M059J (cell line): Measurements from ENCODE around the gene SUPT16H. TPM values are rescaled to one million over a fixed set of nuclear protein-coding genes. Genes with fewer than 3 reads are reported as not detected.
"Not testable (repeated sequence)": the region's sequence is repeated elsewhere in the genome, so short reads cannot be mapped to it uniquely, and the experiment has no call there.

ENCODE experiments used
- DNase-seq: peaks from one replicate; pipeline ENCODE4 v3.0.0-alpha.2; 2012; ENCODE audit warnings: low read depth
- total RNA-seq: library from RNA; depleted of rRNA; stranded (reverse); fragments of >200 nt; shearing (Covaris generic); gene quantifications from 2 replicates; pipeline ENCODE4 v1.2.3, GENCODE V29; 2014; rRNA removed

Gene SUPT16H
- total RNA-seq: 76.9 and 115 TPM in 2 replicates

DNA sequence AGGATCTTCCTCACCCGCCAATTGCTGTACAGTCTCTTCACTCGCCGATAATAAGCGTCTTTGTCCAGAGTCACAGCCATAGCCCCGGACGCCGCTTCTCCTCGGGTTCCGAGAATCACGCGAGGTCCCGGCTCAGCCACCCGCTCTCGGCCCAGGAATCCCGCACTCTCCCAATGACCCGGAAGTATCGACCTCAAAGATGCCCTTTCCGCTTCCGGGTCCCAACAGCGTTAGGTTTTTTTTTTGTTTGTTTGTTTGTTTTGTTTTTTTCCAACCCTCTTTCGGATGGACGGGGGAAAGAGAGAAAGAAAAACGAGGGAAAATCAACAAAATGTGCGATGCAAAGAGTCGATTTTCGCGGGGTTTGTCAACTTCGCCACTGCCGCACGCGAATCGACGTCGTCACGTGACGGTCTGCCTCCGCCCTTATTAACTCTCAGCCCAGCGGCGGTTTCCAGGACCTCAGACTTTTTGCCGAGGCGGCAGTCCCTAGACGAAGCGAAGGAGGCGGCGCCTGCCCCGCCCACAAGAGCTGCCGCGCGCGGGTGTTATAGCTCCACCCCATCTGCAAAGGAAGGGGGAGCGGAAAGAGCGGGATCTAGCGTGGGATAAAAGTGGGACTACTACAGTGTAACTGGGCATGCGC, at the start of gene SUPT16H:
Gene SUPT16H (minus strand): TSS at position 172 of the 646 bp plus-strand sequence. CDS start 92 bp downstream, at position 80.
- peak; percentile 96 for DNase-seq

DNA sequence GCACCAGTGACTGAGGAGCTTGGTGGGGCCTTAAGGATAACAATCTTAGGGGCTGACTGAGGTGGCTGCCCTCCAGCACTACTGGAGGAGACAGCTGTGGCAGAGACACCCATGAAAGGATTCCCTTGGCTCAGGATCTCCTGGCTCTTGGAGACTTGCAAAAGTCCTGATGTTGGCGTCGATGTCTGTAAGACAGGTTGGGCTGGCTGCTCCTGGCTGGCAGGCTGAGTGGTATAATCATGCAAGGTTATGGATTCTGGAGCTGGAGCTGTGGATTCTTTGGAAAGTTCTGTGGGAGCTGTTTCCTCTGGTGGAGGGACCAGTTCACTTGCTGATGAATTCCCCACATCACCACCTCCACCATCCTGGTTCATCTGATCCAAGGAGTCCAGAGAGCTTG, 47.3 kb upstream of the SUPT16H start:
- no peak for DNase-seq

DNA sequence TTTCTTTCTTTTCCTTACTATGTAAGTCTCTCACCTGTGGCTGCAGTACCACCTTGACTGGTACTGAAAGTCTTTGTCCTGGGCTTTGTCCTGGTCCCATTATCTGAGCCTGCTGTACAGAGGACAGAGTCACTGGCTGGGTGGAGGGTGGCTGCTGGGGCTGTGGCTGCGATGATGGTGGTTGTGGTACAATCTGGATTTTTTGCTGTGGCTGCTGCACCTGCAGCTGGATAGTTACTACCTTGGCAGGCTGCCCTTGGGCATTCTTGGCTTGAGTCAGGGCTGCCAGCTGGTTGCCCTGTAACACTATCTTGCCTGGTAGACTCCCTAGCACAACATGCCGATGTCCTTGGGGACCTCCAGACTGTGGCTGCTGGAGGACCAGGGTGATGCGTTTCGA, 45.1 kb upstream of the SUPT16H start:
- DNase-seq: peak; percentile 13

DNA sequence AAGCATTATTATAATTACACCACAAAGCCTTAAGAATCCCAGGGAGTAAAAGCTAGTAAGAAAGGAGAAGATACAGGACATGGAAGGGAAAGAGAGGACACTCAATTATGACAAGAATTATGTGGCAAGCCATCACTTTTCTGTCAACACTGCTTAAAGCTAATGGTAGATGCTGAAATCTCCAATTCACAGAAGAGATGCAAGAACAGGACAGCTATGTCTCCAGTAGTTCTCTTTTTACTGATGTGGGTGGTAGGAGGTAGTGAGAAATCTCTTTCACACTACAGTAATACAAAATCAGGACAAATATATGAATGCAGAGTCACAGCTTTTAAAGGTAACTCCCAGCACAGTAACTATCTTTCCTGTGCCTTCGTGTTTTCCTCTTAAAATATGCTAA, 42.9 kb upstream of the SUPT16H start:
- DNase-seq: no peak

DNA sequence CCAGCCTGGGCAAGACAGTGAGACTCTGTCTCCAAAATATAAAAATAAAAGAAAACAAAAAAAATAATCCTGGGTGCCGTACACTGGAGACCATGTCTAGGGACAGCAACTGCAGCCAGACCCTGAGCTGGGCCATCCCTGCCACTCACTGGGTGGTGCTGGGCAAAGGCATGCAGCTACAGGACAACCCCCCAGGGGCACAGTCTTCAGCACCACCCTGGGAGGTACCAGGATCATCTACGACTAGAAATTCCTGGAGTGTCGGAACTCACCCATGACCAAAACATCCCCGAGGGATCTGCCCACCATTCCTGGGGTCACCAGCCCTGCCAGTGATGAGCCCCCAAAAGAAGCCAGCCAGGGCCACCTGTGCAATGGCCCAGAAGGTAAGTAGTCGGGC, 35.7 kb upstream of the SUPT16H start:
- DNase-seq: no peak

DNA sequence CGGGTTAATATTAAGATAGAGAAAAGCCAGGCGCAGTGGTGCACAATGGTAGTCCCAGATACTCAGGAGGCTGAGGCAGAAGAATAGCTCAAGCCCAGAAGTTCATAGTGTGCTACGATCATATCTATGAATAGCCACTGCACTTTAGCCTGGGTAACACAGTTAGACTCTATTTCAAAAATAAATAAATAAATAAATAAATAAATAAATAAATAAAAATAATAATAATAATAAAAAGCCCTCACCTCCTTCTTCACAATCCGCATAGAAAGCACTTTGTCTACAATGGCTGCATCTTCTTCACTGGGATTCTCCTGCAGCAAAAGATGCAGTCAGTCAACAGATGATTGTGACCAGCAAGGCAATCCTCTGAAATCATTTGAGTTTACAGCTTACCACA, 31.5 kb upstream of the SUPT16H start:
- DNase-seq: no peak

DNA sequence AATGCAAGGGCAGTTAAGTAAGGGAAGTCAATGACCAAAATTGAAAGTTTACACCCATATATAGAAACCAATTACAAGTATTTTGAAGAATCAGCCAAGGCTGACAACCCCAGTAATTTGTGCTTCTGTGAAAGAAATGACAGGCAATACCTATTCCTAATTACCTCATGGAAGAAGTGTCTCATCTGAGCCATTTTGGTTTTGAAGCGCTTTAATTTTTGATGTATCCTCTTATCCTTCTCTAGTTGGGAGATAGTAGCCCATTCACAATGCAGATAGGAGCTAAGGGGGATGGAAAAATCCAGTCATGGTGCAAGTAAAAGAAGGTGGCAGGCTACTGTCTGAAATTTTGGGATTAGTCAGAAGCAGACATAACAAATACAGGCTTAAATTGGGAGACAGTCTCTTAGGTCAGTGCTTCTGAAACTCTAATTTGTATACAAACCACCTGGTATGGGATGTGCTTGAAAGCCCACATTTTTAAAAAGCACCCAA, 30.4 kb upstream of the SUPT16H start:
- no peak for DNase-seq

DNA sequence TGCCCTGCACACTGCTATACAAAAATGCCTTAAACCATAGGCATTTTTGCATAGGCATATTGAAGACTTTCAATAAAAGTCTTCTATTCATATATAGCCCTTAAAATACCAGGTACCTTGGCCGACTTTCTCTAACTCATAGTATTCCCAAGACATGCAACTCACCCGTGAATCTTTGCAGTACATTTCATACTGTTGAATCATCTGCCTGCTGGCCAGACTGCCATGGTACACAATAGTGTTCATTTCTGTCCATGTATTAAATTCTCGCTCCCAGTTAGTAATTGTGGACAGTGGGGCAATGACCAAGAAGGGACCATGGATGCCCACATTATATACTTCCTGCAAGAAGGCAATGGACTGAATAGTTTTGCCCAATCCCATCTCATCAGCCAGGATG, 24.3 kb upstream of the SUPT16H start:
- peak; percentile 57 for DNase-seq

DNA sequence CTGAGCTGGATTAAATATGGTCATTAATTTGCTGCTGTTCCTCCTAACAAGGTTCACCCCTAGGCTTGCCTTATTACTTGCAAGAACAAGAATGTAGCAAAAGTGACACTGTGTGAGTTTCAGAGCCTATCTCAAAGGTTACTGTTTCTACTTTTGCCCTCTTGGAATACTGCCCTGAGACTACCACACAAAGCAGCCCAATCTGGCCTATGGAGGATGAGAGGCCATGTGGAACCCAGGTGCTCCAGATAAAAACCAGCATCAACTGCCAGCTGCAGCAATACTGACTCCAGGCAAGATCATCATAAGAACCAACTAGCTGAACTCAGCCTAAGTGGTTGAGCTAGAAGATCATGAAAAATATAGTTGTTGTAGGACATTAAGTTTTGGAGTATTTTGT, 22.4 kb upstream of the SUPT16H start:
- no peak for DNase-seq

DNA sequence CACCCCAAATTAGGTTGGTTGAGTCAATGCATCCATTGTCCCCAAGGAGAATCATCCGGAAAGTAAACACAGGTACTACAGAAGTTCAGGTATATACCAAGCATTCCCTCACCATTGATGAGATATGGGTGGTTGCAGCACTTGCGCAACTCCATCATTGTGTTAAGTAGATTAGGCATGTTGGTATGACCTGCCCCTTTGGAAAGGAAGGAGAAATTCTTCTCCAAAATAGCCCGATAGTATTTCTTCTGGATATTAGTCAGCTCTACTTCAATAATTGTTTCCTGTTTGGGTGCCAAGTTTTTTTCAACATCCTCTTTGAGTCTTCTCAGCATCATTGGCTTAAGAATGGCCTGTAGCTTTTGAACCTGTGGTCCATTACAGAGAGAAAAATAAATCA, 21.3 kb upstream of the SUPT16H start:
- peak; percentile 9 for DNase-seq

DNA sequence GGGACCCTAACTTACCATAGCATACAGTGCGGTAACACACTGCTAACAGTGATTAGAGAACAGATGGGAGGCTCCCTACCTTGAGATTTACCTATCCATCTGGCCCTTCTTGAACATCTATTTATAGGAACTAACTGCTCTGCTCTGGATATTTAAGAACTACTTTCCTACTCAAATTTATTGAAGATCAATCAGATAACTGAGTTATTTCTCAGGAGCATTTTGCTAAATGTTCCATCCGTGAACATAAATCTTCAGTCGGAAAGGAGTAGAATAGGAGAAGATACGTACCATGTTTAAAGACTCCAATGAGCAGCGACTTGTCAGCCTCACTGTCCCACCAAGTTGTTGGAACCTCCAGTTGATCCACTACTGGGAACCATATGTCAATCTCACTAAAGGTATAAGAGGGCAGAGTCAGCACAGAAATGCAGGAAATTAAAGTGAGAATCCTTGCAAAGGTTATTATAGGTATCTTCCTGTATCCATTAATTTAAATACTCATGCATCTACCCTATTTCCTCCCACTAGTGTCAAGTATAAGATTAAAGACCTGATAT, 15.6 kb upstream of the SUPT16H start:
- DNase-seq: no peak

DNA sequence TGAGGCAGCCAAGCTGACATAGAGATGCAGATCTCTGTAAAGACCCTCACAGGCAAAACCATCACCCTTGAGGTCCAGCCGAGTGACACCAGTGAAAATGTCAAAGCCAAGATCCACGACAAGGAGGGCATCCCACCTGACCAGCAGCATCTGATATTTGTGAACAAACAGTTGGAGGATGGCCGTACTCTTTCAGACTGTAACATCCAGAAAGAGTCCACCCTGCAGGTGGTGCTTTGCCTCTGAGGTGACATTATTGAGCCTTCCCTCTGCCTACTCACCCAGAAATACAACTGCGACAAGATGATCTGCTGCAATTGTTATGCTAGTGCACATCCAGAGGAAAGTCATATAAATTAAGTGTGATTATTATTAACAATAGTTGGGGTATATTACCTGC, 15.1 kb upstream of the SUPT16H start:
- no peak for DNase-seq

DNA sequence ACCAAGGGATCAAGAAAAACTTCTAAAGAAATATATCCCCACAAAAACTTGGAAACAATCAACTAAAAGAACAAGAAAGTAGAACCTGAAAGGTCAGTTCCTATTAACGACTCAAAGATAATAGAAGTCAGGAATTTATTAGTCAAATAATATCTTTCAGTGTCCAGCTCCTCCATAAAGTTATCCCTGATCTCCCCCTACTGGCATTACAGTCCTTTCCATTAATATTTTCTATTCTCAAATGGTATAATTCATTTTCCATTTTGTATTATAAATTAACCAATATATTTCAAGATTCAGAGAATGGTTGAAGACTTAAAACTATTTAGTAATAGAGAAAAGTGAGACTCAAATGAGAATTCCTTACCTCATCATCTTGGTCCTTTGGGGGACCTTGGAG, 11.6 kb upstream of the SUPT16H start:
- DNase-seq: no peak

DNA sequence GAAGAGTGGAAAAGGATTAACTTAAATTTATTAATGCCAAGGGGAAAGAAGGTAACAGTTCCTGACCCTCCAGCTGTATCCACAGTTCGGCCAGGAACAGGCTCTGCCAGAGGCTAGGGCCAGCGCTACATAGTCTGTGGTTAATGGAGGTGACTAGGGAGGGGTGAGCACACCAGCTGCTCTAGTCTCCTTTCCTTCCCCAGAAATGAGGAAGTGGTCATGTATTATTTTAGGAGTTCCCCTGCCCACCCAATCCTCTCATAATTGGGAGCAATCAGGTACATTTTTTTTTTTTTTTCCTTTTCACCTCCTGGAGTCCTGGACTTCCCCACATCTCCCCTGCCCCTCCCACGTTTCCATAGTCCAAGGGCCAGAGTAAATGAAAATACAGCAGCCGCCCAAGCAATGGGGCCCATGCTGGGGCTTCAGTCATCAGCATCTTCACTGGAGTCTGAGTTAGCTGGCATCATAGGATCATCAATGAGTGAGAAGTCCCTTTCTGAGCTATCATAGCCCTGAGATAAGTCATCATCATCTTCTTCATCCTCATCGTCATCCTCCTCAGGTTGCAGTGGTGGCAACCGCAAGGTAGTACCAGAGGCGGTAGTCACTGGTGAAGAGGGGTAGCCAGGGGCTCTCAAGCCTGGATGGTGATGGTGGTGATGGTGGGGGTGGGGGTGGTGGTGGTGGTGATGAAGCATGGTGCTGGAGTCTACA, 1.5 kb upstream of the SUPT16H start:
- DNase-seq: peak; percentile 28

DNA sequence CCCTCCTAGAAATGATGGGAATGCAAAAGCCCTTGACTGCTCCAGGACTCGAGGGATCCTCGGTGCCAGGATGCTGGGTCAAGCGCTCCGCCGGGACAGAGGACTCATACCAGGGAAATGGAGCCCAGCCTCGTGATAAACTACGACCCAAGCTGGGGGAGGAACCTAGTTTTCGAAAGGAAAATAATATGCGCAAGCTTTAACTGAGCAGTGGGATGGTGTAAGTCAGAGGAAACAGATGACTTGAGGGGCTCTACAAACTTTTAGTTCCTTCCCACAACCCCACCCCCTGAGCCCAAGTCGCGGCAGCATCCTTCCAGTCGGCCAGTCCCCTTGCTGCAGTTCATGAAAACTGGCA, 654 bp upstream of the SUPT16H start:
- DNase-seq: no peak

DNA sequence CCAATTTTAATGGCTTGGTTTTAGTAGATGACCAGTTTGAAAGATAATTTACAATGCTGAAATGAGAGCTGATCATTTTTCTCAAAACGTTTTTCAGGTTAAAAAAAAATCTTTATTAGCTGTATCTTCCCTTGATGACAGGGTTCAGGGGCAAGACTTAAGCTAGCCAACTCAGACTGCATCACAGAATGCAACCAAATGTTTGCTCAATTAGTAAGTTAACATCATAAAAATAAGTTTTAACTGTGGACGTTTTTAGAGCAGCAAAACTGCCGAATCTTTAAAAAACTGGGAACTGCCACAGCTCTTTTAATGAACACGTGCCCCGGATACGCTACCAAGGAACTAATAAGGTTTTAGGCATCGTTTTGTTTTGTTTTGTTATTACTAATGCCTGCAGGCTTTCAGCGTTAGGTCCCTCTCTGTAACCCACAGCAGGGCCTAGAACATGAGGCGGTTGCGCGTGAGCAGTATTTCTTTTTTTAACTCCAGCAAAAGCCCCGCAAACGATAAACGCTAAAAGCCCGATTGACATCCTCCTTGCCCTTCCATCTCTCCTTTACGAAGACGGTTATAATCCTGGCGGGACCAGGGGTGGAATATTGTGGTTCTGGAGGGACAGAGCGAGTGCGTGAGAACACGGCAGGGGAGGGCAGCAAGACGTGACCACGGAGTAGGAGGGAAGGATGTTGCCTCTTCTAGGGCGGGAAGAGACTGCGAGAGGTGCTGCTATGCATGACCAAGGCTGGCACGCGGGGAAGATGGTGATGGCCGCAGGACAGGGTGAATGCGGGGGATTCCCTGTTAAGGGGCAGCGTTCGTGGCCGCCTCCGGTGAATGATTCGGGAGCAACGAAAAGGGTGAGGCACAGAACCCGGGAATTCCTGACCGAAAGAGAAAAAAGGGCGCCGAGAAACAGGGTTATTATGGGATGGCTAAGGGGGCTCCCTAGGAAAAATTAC, 652 bp downstream of the SUPT16H start:
- DNase-seq: peak; percentile 74

DNA sequence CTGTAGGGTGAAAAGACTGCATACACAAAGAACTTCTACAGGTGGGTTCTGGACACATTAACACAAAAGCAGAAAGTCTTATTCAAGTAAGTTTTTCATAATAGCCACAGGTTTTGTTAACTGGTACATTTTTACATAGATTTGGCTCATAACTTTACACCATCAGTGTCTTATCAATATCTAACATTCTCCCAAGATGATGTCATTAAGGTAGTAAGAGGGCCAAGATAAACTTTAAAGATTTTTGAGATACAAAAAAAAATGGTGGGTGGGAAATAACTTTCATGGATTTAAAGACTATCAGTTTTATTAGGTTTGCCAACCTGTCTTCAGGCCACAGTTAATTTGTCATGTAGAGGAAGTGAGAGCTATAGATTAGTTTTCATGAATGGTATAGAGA, 1.7 kb downstream of the SUPT16H start:
- DNase-seq: no peak

DNA sequence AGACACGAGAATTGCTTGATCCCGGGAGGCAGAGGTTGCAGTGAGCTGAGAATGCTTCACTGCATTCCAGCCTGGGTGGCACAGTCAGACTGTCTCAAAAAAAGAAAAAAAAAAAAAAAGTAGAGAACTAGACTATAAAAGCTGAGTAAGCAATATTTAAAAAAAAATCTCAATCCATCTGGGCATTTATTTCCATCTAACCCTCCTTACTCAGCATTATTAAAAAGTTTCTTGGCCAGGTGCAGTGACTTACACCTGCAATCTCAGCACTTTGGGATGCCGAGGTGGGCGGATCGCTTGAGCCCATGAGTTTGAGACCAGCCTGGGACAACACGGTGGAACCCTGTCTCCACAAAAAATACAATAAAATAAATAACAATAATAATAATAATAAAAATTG, 4.5 kb downstream of the SUPT16H start:
- no peak for DNase-seq

DNA sequence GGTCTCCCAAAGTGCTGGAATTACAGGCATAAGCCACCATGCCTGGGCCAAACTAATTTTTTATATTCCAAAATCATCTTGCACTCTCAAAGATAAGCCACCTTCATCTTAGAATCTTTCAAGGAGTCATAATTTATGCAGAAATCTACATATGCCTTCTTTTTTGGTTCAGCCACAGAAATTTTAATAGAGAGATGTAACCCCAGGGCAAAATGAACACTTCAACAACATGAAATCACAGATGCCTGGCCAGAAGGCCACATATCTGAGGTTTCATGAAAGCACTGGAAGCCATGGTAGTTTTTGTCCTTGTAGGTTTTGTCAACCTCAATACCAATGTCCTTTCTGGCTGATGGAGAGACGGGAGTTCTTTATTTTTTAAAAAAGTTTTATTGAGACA, 9.8 kb downstream of the SUPT16H start:
- peak; percentile 18 for DNase-seq

DNA sequence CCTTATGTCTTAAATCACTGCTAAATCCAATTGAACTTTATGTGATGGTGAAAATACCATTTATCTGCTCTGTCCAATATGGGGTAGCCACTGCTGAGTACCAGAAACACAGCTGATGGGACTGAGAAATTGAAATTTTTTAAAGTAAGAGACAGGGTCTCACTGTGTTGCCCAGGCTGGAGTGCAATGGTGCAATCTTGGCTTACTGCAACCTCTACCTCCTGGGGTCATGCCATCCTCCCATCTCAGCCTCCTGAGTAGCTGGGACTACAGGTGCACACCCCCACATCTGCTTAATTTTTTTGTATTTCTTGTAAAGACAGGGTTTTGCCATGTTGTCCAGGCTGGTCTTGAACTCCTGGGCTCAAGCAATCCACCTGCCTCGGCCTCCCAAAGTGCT, 11.0 kb downstream of the SUPT16H start:
- DNase-seq: not testable (repeated sequence)

DNA sequence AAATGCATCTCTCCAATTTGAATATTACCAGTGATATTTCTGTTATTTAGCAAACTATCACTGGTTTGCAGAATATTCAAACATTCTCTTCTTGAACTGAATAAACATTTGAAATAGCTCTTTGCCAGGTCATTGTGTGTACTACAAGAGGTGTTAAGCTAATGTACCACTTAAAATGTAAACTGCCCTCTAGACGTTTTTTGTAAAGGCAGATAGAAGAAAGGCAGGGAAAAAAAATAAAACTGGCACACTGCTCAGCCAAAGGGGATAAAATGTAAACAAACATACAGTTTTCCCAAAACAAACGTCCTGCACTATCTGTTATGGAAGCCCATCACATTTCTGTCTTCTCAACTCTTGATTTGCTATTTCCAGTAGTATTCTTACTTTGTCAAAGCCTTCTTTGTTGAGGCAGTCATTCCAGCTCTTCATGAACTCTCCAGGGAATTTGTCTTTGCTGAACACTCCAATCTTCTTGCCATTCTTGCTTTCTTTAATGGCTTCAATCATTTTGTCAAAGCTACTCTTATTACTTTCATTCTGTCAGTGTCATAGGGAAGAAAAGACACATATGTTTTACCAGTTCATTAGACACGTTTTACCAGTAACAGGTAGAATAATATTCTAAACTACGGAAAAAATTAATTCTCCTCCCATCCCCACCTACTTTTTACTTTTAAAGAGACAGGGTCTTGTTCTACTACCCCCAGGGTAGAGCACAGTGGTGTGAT, 13.7 kb downstream of the SUPT16H start:
- DNase-seq: no peak
